ENCODE results near the gene SCARF1.
A peak's percentile ranks its signal among the peaks of the same experiment; 100 is the strongest.

Gene SCARF1

DNA sequence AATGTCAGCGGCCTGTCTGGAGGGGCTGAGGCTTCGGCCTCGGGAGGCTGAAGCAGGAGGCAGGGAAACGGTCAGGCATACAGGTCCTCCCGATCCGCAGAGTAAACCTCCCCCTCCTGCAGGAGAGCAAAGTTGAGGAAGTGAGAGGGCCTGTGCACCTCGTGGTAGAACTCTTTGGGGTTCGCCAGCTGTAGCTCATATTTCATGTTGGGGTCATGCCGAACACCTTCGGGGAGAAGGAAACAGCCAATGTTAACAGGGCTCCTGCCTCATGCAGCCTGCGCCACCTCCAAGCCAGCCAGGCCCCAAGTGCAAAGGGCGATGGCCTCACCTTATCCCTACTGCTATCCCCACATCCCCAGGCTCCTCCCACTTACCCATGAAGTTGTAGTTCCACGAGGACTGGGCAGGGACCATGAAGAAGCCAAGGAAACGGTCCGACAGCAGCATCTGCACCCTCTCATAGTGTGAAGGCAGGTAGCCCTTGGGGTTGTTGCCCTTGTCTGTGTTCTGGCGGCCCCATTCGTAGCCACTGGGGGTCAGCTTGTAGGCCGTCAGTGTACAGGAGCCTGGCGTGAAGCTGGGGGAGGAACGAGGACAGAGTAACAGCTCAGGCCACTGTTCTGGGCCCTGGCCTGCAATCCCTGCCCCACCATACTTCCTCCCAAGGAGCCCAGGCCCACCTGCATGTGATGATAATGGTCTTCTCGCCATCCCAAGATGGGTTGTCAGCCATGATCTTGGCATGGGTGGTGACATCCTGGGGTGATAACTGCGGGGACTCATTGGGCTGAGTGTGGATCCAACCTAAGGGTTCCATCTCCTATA is 5.4 kb upstream of the SCARF1 start:
- TF ChIP-seq, protein P1, sequence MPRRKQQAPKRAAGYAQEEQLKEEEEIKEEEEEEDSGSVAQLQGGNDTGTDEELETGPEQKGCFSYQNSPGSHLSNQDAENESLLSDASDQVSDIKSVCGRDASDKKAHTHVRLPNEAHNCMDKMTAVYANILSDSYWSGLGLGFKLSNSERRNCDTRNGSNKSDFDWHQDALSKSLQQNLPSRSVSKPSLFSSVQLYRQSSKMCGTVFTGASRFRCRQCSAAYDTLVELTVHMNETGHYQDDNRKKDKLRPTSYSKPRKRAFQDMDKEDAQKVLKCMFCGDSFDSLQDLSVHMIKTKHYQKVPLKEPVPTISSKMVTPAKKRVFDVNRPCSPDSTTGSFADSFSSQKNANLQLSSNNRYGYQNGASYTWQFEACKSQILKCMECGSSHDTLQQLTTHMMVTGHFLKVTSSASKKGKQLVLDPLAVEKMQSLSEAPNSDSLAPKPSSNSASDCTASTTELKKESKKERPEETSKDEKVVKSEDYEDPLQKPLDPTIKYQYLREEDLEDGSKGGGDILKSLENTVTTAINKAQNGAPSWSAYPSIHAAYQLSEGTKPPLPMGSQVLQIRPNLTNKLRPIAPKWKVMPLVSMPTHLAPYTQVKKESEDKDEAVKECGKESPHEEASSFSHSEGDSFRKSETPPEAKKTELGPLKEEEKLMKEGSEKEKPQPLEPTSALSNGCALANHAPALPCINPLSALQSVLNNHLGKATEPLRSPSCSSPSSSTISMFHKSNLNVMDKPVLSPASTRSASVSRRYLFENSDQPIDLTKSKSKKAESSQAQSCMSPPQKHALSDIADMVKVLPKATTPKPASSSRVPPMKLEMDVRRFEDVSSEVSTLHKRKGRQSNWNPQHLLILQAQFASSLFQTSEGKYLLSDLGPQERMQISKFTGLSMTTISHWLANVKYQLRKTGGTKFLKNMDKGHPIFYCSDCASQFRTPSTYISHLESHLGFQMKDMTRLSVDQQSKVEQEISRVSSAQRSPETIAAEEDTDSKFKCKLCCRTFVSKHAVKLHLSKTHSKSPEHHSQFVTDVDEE (CRISPR knock-in tag; IDR thresholded peaks at IDR 0.05), result no peak
- no peak for TF ChIP-seq ISL1 (CRISPR knock-in tag; IDR thresholded peaks at IDR 0.05)
- TF ChIP-seq TOX (CRISPR knock-in tag; IDR thresholded peaks at IDR 0.05; ENCODE audit: borderline replicate concordance), result no peak
- no peak for TF ChIP-seq PPARA (CRISPR knock-in tag; IDR thresholded peaks at IDR 0.05; ENCODE audit: borderline replicate concordance)
- TF ChIP-seq ESRRG (CRISPR knock-in tag; IDR thresholded peaks at IDR 0.05), result no peak
- no peak for TF ChIP-seq GLIS3 (CRISPR knock-in tag; IDR thresholded peaks at IDR 0.05)
- TF ChIP-seq, protein P2, sequence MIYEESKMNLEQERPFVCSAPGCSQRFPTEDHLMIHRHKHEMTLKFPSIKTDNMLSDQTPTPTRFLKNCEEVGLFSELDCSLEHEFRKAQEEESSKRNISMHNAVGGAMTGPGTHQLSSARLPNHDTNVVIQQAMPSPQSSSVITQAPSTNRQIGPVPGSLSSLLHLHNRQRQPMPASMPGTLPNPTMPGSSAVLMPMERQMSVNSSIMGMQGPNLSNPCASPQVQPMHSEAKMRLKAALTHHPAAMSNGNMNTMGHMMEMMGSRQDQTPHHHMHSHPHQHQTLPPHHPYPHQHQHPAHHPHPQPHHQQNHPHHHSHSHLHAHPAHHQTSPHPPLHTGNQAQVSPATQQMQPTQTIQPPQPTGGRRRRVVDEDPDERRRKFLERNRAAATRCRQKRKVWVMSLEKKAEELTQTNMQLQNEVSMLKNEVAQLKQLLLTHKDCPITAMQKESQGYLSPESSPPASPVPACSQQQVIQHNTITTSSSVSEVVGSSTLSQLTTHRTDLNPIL (CRISPR knock-in tag; IDR thresholded peaks at IDR 0.05; ENCODE audit: low read depth), result no peak
- no peak for TF ChIP-seq SNAI2 (CRISPR knock-in tag; IDR thresholded peaks at IDR 0.05)
- no peak for TF ChIP-seq ZFP30 (CRISPR knock-in tag; IDR thresholded peaks at IDR 0.05)
- no peak for TF ChIP-seq ZFP3 (CRISPR knock-in tag; IDR thresholded peaks at IDR 0.05)
- TF ChIP-seq, protein P3, sequence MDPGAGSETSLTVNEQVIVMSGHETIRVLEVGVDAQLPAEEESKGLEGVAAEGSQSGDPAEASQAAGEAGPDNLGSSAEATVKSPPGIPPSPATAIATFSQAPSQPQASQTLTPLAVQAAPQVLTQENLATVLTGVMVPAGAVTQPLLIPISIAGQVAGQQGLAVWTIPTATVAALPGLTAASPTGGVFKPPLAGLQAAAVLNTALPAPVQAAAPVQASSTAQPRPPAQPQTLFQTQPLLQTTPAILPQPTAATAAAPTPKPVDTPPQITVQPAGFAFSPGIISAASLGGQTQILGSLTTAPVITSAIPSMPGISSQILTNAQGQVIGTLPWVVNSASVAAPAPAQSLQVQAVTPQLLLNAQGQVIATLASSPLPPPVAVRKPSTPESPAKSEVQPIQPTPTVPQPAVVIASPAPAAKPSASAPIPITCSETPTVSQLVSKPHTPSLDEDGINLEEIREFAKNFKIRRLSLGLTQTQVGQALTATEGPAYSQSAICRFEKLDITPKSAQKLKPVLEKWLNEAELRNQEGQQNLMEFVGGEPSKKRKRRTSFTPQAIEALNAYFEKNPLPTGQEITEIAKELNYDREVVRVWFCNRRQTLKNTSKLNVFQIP (CRISPR knock-in tag; IDR thresholded peaks at IDR 0.05; ENCODE audit: borderline replicate concordance, low read depth), result no peak
- no peak for TF ChIP-seq OSR1 (CRISPR knock-in tag; IDR thresholded peaks at IDR 0.05)
- no peak for TF ChIP-seq ZC3H10 (CRISPR knock-in tag; IDR thresholded peaks at IDR 0.05)
- no peak for TF ChIP-seq ZNF8 (CRISPR knock-in tag; IDR thresholded peaks at IDR 0.05)
- no peak for TF ChIP-seq ARNTL (CRISPR knock-in tag; IDR thresholded peaks at IDR 0.05; ENCODE audit: borderline replicate concordance, low read depth)
- no peak for TF ChIP-seq CSDC2 (CRISPR knock-in tag; IDR thresholded peaks at IDR 0.05)
- TF ChIP-seq ZNF565 (CRISPR knock-in tag; conservative IDR thresholded peaks at IDR 0.05; ENCODE audit: low read depth), result no peak
- ATAC-seq, result no peak

DNA sequence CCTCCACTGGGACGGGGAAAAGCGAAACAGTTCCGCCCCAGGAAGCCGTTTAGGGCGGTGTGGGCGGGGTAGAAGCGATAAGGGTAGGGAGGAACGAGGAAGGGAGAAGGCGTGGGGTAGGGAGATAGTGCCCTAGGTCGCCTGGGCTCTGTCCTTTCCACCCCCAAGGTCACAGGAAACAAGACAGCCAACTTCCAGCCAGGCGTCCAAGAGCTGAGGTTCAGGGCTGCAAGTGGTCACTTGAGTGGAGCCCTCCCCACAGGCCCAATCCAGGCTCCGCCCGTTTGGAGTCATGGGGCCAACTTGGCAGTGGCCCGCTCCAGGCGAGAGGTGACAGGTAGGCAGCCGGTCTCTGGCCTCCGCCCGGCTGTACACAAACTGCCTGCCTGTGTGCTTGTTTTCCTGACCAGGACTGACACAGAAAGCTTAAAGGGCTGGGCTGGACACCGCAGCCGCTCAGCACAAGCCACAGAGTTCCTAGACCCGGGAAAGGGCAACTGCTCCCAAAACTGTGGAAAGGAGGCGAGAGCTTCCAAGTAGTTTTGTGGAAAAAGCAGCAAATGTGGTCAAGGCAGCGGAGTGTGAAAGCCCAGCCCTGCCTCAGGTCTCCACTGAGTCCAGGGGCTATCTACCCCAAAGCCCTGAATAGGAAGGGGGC is 4.4 kb upstream of the SCARF1 start, which contains the start of gene RILP:
TSS of gene RILP (minus strand) at position 23 of the 658 bp plus-strand sequence. CDS start 62 bp downstream, outside the sequence.
- no peak for TF ChIP-seq GLIS3 (CRISPR knock-in tag; IDR thresholded peaks at IDR 0.05)
- no peak for TF ChIP-seq PPARA (CRISPR knock-in tag; IDR thresholded peaks at IDR 0.05; ENCODE audit: borderline replicate concordance)
- TF ChIP-seq ESRRG (CRISPR knock-in tag; IDR thresholded peaks at IDR 0.05), result no peak
- no peak for TF ChIP-seq ISL1 (CRISPR knock-in tag; IDR thresholded peaks at IDR 0.05)
- no peak for TF ChIP-seq ZFP3 (CRISPR knock-in tag; IDR thresholded peaks at IDR 0.05)
- no peak for TF ChIP-seq ZC3H10 (CRISPR knock-in tag; IDR thresholded peaks at IDR 0.05)
- TF ChIP-seq TOX (CRISPR knock-in tag; IDR thresholded peaks at IDR 0.05; ENCODE audit: borderline replicate concordance), result no peak
- TF ChIP-seq, protein P1 (CRISPR knock-in tag; IDR thresholded peaks at IDR 0.05), result no peak
- TF ChIP-seq ZFP30 (CRISPR knock-in tag; IDR thresholded peaks at IDR 0.05), result no peak
- TF ChIP-seq BACH2 (CRISPR knock-in tag; IDR thresholded peaks at IDR 0.05; ENCODE audit: borderline replicate concordance), result no peak
- peak; percentile 51 for ATAC-seq
